Measurements from ENCODE around the gene DYNLT1.

Gene DYNLT1

GRCh38 chr6:158626360-158627167 is 18.0 kb downstream of the DYNLT1 start:
- H3K9me3 ChIP-seq: no peaks in the 10 kb centered on the region
- peaks cover 52% of the 10 kb centered on the region for H3K36me3 ChIP-seq
- no peak for DNase-seq
- no peaks in the 10 kb centered on the region for H3K27me3 ChIP-seq
- no peak overlapping the region for H3K4me3 ChIP-seq (ENCODE audit: low read depth, low read length)
- TF ChIP-seq, protein P1, sequence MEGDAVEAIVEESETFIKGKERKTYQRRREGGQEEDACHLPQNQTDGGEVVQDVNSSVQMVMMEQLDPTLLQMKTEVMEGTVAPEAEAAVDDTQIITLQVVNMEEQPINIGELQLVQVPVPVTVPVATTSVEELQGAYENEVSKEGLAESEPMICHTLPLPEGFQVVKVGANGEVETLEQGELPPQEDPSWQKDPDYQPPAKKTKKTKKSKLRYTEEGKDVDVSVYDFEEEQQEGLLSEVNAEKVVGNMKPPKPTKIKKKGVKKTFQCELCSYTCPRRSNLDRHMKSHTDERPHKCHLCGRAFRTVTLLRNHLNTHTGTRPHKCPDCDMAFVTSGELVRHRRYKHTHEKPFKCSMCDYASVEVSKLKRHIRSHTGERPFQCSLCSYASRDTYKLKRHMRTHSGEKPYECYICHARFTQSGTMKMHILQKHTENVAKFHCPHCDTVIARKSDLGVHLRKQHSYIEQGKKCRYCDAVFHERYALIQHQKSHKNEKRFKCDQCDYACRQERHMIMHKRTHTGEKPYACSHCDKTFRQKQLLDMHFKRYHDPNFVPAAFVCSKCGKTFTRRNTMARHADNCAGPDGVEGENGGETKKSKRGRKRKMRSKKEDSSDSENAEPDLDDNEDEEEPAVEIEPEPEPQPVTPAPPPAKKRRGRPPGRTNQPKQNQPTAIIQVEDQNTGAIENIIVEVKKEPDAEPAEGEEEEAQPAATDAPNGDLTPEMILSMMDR (IDR thresholded peaks at IDR 0.05; ENCODE audit: low read depth, low read length): no peak
- peaks cover 7% of the 10 kb centered on the region for H3K4me1 ChIP-seq

- DNase-seq: no peak
- Histone ChIP-seq H3K27me3 (no peaks in the 10 kb centered on the region), H3K4me1 (peaks cover 14% of the 10 kb centered on the region), H3K9me3 (no peaks in the 10 kb centered on the region), H3K36me3 (peaks cover 48% of the 10 kb centered on the region), H3K4me3 (ENCODE audit: low read depth, low read length) (no peak overlapping the region)
- TF ChIP-seq, protein P1 (IDR thresholded peaks at IDR 0.05; ENCODE audit: low read depth, low read length): no peak
These were observed 18.6 kb downstream of the DYNLT1 start for GRCh38 chr6:158625881-158626305.

DNA sequence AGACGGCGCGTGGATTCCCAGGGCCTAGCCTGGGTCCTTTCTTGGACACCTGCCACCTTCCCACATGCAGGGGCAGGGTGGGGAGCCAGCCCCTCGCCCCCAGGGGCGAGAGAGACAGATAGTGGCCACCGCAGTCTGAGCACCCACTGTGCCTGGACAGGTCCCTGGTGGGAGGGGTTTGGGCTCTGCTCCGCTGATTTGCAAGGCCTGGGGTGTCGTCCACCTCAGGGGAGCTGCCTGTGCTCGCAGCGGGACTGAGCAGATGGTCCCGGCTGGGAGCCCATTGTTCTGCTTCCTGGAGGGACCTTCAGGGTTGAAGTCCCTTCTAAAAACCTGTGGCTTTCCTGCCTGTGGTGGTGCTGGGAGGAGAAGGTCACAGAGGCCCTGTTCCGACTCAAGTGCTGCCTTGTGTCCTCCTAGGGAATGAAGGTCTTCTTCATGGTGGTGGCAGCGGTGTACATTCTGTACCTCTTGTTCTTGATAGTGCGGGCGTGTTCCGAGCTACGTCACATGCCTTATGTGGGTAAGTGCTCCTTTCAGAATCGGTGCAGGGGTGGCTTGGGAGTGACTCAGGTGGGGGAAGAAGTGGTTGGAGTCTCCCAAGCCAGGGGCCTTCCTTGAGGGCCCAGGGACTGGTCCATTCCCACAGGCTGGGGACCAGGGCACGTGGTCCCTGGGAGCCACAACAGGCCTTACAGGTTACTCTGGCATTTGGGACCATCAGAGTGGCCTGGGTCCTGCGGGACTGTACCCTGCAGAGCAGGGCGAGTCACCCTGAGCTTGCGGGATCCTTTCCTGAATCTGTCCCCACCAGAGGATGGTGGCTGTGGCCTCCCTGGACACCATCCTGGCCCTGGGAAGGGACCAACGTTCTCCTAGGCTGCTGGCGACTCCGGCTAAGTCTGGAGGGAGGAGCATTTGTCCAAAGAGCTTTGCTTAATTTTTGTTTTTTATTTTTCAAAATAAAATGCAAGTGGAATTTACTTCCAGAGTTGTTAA is 19.6 kb downstream of the DYNLT1 start:
- H3K36me3 ChIP-seq: peaks cover 54% of the 10 kb centered on the region
- peaks cover 22% of the 10 kb centered on the region for H3K4me1 ChIP-seq
- H3K4me3 ChIP-seq (ENCODE audit: low read depth, low read length): no peak overlapping the region
- H3K27me3 ChIP-seq: no peaks in the 10 kb centered on the region
- no peaks in the 10 kb centered on the region for H3K9me3 ChIP-seq
- TF ChIP-seq, protein P1 (IDR thresholded peaks at IDR 0.05; ENCODE audit: low read depth, low read length): no peak
- no peak for DNase-seq

DNA sequence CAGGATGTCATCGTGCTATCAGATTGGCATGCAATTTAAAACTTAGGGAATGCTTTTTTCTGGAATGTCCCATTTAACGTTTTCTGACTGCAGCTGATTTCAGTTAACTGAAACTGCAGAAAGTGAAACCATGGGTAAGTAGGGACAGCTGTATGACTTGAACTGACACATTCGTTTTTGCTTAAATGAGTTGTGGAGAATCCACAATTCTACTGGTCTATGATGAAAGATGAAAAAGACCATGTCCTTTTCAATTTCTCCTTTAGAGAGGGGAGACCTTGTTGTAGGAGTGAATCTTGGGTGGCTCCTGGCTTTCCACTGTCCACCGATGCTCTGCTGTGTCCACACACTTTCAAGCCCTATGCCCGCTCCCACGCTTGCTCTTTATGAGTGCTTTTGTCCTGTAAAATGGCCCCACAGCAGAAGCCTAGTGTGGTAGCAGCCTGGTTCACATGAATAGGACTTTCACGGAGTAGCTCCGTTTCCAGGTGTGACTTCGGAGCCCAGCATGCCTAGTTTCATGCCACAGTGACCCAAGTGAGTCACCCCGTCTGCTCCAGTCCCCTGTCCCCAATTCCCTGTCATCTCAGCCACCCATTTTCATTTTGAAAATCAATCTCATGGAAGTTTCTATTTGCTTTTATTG is 21.9 kb downstream of the DYNLT1 start:
- no peak overlapping the region for H3K4me3 ChIP-seq (ENCODE audit: low read depth, low read length)
- peaks cover 50% of the 10 kb centered on the region for H3K36me3 ChIP-seq
- H3K4me1 ChIP-seq: peaks cover 22% of the 10 kb centered on the region
- no peaks in the 10 kb centered on the region for H3K9me3 ChIP-seq
- DNase-seq: no peak
- no peaks in the 10 kb centered on the region for H3K27me3 ChIP-seq
- TF ChIP-seq, protein P1 (IDR thresholded peaks at IDR 0.05; ENCODE audit: low read depth, low read length): no peak

- H3K36me3 ChIP-seq: peaks cover 46% of the 10 kb centered on the region
These were observed 22.6 kb downstream of the DYNLT1 start for GRCh38 chr6:158621694-158622544.

More at GRCh38 chr6:158621694-158622544, 22.6 kb downstream of the DYNLT1 start:
- TF ChIP-seq, protein P1 (IDR thresholded peaks at IDR 0.05; ENCODE audit: low read depth, low read length): no peak
- Histone ChIP-seq H3K27me3 (no peaks in the 10 kb centered on the region), H3K9me3 (no peaks in the 10 kb centered on the region), H3K4me3 (ENCODE audit: low read depth, low read length) (no peak overlapping the region), H3K4me1 (peaks cover 22% of the 10 kb centered on the region)
- DNase-seq: peak; percentile 43

Measured in BE2C (cell line).